ENCODE results near the gene SORCS2.

- TF ChIP-seq EZH2 (IDR thresholded peaks at IDR 0.05; ENCODE audit: insufficient read depth, poor library complexity, severe bottlenecking) (no peak), EZH2phosphoT487 (IDR thresholded peaks at IDR 0.05; ENCODE audit: insufficient read depth, low read depth) (no peak)
These were observed 594.7 kb downstream of the SORCS2 start for GRCh38 chr4:7787067-7787466.

Measured in GM23248 (cell line).